HCT116 (cell line): Measurements from ENCODE around the gene GRIN2A. TPM values are rescaled to one million over a fixed set of nuclear protein-coding genes. Genes with fewer than 3 reads are reported as not detected.

Experiments used
- ATAC-seq: fragments of 200-7000 bp; cut with Tn5 transposase; 2 replicates; pipeline ENCODE4 v1.9.1; 2020; ENCODE audit warnings: mild to moderate bottlenecking, moderate library complexity
- BruUV-seq: library from RNA; stranded (reverse); fragments of 400-500 nt; replicated peaks from 2 replicates; lab custom pipeline; 2021; lab: Mats Ljungman, UMichigan
- CTCF ChIA-PET: fragments of 300-600 bp; sonication (Branson Sonifier 250); formaldehyde crosslinking; loops from one replicate; lab custom pipeline; 2021; ENCODE audit warnings: antibody characterized with exemption; lab: Charles Lee
- POLR2A ChIA-PET: fragments of 300-600, 350-600 bp; sonication (Branson Sonifier 250); formaldehyde crosslinking; loops from one replicate; lab custom pipeline; 2021; ENCODE audit warnings: antibody characterized with exemption; lab: Charles Lee
- RAD21 ChIA-PET, 2 experiments: fragments of 300-600 bp; sonication (Branson Sonifier 250); formaldehyde crosslinking; loops; one replicate each; lab custom pipeline; 2023; ENCODE audit warnings: low total read pairs in 2 of 2; ENCODE audit not compliant: uncharacterized antibody in 2 of 2, unreplicated experiment in 2 of 2, low non-redundant PET in 1 of 2; lab: Charles Lee
- DNase-seq: peaks from one replicate; pipeline ENCODE4 v3.0.0-alpha.2; 2010; ENCODE audit warnings: low read depth, low spot score
- H2AFZ ChIP-seq: fragments of 200-600 bp; shearing (Covaris generic), sonication (generic); 2 replicates; pipeline ENCODE4 v1.6.1; 2017; ENCODE audit warnings: low read depth, mixed run types, mixed read lengths, antibody characterized with exemption, low read length; ENCODE audit not compliant: poor library complexity, severe bottlenecking
- H3K27ac ChIP-seq: 2 replicates; pipeline ENCODE4 v1.5.1; 2012; ENCODE audit warnings: low read depth, low read length
- H3K27me3 ChIP-seq: fragments of 200-600 bp; sonication (generic); 2 replicates; pipeline ENCODE4 v1.6.1; 2016; ENCODE audit warnings: mixed run types, low read length, mixed read lengths; ENCODE audit not compliant: insufficient read depth
- H3K36me3 ChIP-seq, 2 experiments: fragments of 200-500 bp in 1 of 2; fragments of 200-600 bp in 1 of 2; sonication (Bioruptor generic) in 1 of 2; sonication (generic) in 1 of 2; 2 replicates each; pipeline versions ENCODE4 v1.5.1 to v1.6.1; 2014 to 2016; ENCODE audit warnings: low read length in 2 of 2, inconsistent platforms in 1 of 2, mixed read lengths in 1 of 2, mixed run types in 1 of 2; ENCODE audit not compliant: insufficient read depth in 2 of 2, control insufficient read depth in 1 of 2
- H3K4me1 ChIP-seq, 2 experiments: fragments of 200-600 bp in 1 of 2; sonication (generic) in 1 of 2; 2 replicates each; pipeline versions ENCODE4 v1.5.1 to v1.6.1; 2012 to 2017; ENCODE audit warnings: low read length in 2 of 2, inconsistent platforms in 1 of 2, mild to moderate bottlenecking in 1 of 2, mixed read lengths in 1 of 2, mixed run types in 1 of 2, moderate library complexity in 1 of 2; ENCODE audit not compliant: insufficient read depth in 2 of 2, control insufficient read depth in 1 of 2
- H3K4me2 ChIP-seq: fragments of 200-600 bp; sonication (generic); 2 replicates; pipeline ENCODE4 v1.6.1; 2017; ENCODE audit warnings: mixed run types, low read length, mixed read lengths
- H3K4me3 ChIP-seq, 2 experiments: fragments of 200-600 bp in 1 of 2; sonication (generic) in 1 of 2; replicated peaks in 1 of 2; 2 replicates each; pipeline ENCODE4 v1.5.1; 2011 to 2016; ENCODE audit warnings: low read length in 2 of 2, control low read depth in 1 of 2, low read depth in 1 of 2, mild to moderate bottlenecking in 1 of 2, mixed read lengths in 1 of 2, mixed run types in 1 of 2
- H3K79me2 ChIP-seq: fragments of 200-600 bp; sonication (generic); 2 replicates; pipeline ENCODE4 v1.6.1; 2017; ENCODE audit warnings: mild to moderate bottlenecking, mixed run types, low read length, moderate library complexity, mixed read lengths; ENCODE audit not compliant: insufficient read depth
- H3K9ac ChIP-seq: fragments of 200-600 bp; sonication (generic); 2 replicates; pipeline ENCODE4 v1.6.1; 2016; ENCODE audit warnings: low read length, mixed read lengths
- H3K9me2 ChIP-seq: fragments of 200-600 bp; sonication (generic), shearing (Covaris generic); 2 replicates; pipeline ENCODE4 v1.6.1; 2017; ENCODE audit warnings: mixed run types, mild to moderate bottlenecking, moderate library complexity; ENCODE audit not compliant: insufficient read depth
- H3K9me3 ChIP-seq, 2 experiments: fragments of 200-500 bp in 1 of 2; fragments of 200-600 bp in 1 of 2; sonication (Bioruptor generic) in 1 of 2; sonication (generic) in 1 of 2; 2 replicates each; pipeline ENCODE4 v1.6.1; 2014 to 2017; ENCODE audit warnings: low read length in 2 of 2, mixed read lengths in 2 of 2, inconsistent platforms in 1 of 2, low read depth in 1 of 2, mild to moderate bottlenecking in 1 of 2, mixed run types in 1 of 2, moderate library complexity in 1 of 2; ENCODE audit not compliant: control insufficient read depth in 1 of 2, insufficient read depth in 1 of 2
- H4K20me1 ChIP-seq: fragments of 200-600 bp; sonication (generic), shearing (Covaris generic); 2 replicates; pipeline ENCODE4 v1.6.1; 2017; ENCODE audit warnings: mixed run types, mild to moderate bottlenecking, moderate library complexity; ENCODE audit not compliant: insufficient read depth
- ATF3 ChIP-seq: IDR thresholded peaks from 2 replicates; pipeline ENCODE4 v1.6.1; 2012
- CBX3 ChIP-seq: IDR thresholded peaks from 2 replicates; pipeline ENCODE4 v1.6.1; 2012; ENCODE audit warnings: low read depth
- EGR1 ChIP-seq: IDR thresholded peaks from 2 replicates; pipeline ENCODE4 v1.6.1; 2012; ENCODE audit warnings: low read depth
- ELF1 ChIP-seq: IDR thresholded peaks from 2 replicates; pipeline ENCODE4 v1.6.1; 2012; ENCODE audit warnings: low read depth, borderline replicate concordance
- EZH2 ChIP-seq: fragments of 200-600 bp; sonication (generic); IDR thresholded peaks from 2 replicates; pipeline ENCODE4 v1.6.1; 2017; ENCODE audit warnings: antibody characterized with exemption, mixed run types
- EZH2phosphoT487 ChIP-seq: fragments of 200-600 bp; IDR thresholded peaks from 2 replicates; pipeline ENCODE4 v1.6.1; 2018; ENCODE audit warnings: antibody characterized with exemption, borderline replicate concordance
- FOSL1 ChIP-seq: IDR thresholded peaks from 2 replicates; pipeline ENCODE4 v1.6.1; 2012; ENCODE audit warnings: low read depth
- JUND ChIP-seq: IDR thresholded peaks from 2 replicates; pipeline ENCODE4 v1.6.1; 2012
- POLR2AphosphoS5 ChIP-seq: IDR thresholded peaks from 2 replicates; pipeline ENCODE4 v1.6.1; 2011; ENCODE audit warnings: mild to moderate bottlenecking, low read depth, low read length, moderate library complexity
- SRF ChIP-seq: IDR thresholded peaks from 2 replicates; pipeline ENCODE4 v1.6.1; 2012; ENCODE audit warnings: low read depth
- YY1 ChIP-seq: IDR thresholded peaks from 2 replicates; pipeline ENCODE4 v1.6.1; 2011; ENCODE audit warnings: low read length, low read depth, moderate library complexity, mild to moderate bottlenecking; ENCODE audit not compliant: insufficient replicate concordance; ENCODE audit errors: extremely low read depth
- ZNF274 ChIP-seq: fragments of 200-500 bp; sonication (Bioruptor generic); IDR thresholded peaks from 2 replicates; pipeline ENCODE4 v1.6.1; 2014; ENCODE audit warnings: mild to moderate bottlenecking, low read depth, low read length, inconsistent platforms
- intact Hi-C: fragments of 100-400 bp; cut with micrococcal nuclease; formaldehyde crosslinking; loops from 2 replicates; pipeline ENCODE4 v1.10.0; 2022
- total RNA-seq: library from RNA; stranded (reverse); gene quantifications from one replicate; pipeline ENCODE4 v1.2.1, GENCODE V29; 2021; ENCODE audit not compliant: unreplicated experiment
- TF ChIP-seq, protein P1 (sequence below): IDR thresholded peaks from 2 replicates; pipeline ENCODE4 v1.6.1; 2012; ENCODE audit warnings: low read depth

GRIN2A gene
- total RNA-seq, 1 experiment from 2014 or later, result 0.02 TPM

DNA sequence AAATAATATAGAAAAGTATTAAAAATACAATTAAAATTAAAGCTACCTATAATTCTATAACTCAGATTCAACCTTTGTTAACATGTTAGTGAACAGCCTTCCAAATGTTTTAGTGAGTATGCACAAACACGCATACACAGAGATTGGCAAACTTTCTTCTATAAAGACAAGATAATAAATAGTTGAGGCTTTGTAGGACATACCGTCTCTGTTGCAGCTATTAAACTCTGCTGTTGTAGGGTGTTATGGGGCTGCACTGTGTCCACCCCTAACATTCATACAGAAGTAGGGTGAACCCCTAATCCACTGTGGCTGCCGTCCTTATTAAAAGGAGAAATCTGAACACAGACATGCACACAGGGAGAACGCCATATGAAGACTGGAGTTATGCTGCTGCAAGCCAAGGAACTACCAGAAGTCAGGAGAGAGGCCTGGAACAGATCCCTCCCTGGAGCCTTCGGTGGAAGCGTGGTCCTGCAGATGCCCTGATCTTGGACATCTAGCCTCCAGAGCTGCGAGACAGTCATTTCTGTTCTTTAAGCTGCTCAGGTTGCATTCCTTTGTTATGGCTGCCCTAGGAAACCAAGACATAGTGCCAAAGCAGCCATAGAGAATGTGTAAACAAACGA lies 383.2 kb downstream of the GRIN2A start:
- no peaks in the 10 kb centered on the region for H3K79me2 ChIP-seq
- intact Hi-C loops, result no loop called here
- BruUV-seq, result no TSS peak
- RAD21 ChIA-PET, result no interaction called here
- ATAC-seq, result no peak
- H3K9me3 ChIP-seq, result no peaks in the 10 kb centered on the region
- no peak overlapping the region for H2AFZ ChIP-seq
- H3K4me3 ChIP-seq, result no peak overlapping the region
- H4K20me1 ChIP-seq, result no peaks in the 10 kb centered on the region
- TF ChIP-seq YY1 (no peak), JUND (no peak), EZH2 (no peak), ATF3 (no peak), EZH2phosphoT487 (no peak), CBX3 (no peak), EGR1 (no peak), ELF1 (no peak), ZNF274 (no peak), SRF (no peak), POLR2AphosphoS5 (no peak), FOSL1 (no peak)
- TF ChIP-seq, protein P1, sequence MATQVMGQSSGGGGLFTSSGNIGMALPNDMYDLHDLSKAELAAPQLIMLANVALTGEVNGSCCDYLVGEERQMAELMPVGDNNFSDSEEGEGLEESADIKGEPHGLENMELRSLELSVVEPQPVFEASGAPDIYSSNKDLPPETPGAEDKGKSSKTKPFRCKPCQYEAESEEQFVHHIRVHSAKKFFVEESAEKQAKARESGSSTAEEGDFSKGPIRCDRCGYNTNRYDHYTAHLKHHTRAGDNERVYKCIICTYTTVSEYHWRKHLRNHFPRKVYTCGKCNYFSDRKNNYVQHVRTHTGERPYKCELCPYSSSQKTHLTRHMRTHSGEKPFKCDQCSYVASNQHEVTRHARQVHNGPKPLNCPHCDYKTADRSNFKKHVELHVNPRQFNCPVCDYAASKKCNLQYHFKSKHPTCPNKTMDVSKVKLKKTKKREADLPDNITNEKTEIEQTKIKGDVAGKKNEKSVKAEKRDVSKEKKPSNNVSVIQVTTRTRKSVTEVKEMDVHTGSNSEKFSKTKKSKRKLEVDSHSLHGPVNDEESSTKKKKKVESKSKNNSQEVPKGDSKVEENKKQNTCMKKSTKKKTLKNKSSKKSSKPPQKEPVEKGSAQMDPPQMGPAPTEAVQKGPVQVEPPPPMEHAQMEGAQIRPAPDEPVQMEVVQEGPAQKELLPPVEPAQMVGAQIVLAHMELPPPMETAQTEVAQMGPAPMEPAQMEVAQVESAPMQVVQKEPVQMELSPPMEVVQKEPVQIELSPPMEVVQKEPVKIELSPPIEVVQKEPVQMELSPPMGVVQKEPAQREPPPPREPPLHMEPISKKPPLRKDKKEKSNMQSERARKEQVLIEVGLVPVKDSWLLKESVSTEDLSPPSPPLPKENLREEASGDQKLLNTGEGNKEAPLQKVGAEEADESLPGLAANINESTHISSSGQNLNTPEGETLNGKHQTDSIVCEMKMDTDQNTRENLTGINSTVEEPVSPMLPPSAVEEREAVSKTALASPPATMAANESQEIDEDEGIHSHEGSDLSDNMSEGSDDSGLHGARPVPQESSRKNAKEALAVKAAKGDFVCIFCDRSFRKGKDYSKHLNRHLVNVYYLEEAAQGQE, result no peak
- TF ChIP-seq, all 23 proteins: peak for 0
- no peak overlapping the region for H3K4me2 ChIP-seq
- H3K36me3 ChIP-seq, result no peaks in the 10 kb centered on the region
- no peak overlapping the region for H3K9ac ChIP-seq
- ChIA-PET CTCF (no interaction called here), POLR2A (no interaction called here)
- no peak overlapping the region for H3K27ac ChIP-seq
- DNase-seq, result no peak
- H3K9me2 ChIP-seq, result no peaks in the 10 kb centered on the region
- no peaks in the 10 kb centered on the region; the same call in 1 of the 2 replicates for H3K27me3 ChIP-seq
- no peaks in the 10 kb centered on the region for H3K4me1 ChIP-seq
